Gastroesophageal sphincter (tissue), 3 donors: ENCODE results near the gene THTPA.

Experiments
- POLR2A ChIP-seq, 2 donors: fragments of 450-650 bp; IDR thresholded peaks; one replicate each; pipeline ENCODE4 v1.6.1; 2017; ENCODE audit warnings: antibody characterized with exemption in 2 of 2, mild to moderate bottlenecking in 2 of 2, moderate library complexity in 1 of 2
- TF ChIP-seq, protein P1 (sequence below), 4 experiments: fragments of 200-600 bp in 2 of 4; fragments of 450-650 bp in 2 of 4; sonication (generic) in 1 of 4; IDR thresholded peaks; one replicate each; pipeline ENCODE4 v1.5.1; 2017 to 2019; ENCODE audit warnings: antibody characterized with exemption in 4 of 4, mild to moderate bottlenecking in 2 of 4, moderate library complexity in 2 of 4

DNA sequence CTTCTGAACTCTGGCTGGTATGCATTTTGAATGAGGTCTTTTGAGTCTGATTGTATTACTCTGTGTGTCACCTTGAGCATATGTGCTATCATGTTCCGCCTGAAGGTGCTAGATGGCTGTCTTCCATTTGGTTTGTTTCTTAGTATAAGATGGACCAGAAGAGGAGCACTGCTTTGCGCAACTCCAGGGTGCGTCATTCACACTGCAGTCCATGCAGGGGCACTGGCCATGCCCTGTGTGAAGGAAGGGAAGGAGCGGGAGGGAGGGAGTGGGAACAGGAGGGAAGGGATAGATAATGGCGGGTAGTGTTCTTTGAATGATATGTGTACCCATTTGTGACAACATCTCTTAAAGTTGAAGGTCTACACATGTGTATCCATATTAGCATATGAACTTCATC lies 12.7 kb upstream of the THTPA start:
- TF ChIP-seq, protein P1, sequence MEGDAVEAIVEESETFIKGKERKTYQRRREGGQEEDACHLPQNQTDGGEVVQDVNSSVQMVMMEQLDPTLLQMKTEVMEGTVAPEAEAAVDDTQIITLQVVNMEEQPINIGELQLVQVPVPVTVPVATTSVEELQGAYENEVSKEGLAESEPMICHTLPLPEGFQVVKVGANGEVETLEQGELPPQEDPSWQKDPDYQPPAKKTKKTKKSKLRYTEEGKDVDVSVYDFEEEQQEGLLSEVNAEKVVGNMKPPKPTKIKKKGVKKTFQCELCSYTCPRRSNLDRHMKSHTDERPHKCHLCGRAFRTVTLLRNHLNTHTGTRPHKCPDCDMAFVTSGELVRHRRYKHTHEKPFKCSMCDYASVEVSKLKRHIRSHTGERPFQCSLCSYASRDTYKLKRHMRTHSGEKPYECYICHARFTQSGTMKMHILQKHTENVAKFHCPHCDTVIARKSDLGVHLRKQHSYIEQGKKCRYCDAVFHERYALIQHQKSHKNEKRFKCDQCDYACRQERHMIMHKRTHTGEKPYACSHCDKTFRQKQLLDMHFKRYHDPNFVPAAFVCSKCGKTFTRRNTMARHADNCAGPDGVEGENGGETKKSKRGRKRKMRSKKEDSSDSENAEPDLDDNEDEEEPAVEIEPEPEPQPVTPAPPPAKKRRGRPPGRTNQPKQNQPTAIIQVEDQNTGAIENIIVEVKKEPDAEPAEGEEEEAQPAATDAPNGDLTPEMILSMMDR (IDR thresholded peaks at IDR 0.05) = no peak
- TF ChIP-seq POLR2A (IDR thresholded peaks at IDR 0.05) = no peak
